ENCODE data around the gene TCEAL9. TPM values are rescaled to one million over a fixed set of nuclear protein-coding genes. Genes with fewer than 3 reads are reported as not detected.

TCEAL9 gene
- total RNA-seq, 1 donor from 2014 or later, result 126 TPM

DNA sequence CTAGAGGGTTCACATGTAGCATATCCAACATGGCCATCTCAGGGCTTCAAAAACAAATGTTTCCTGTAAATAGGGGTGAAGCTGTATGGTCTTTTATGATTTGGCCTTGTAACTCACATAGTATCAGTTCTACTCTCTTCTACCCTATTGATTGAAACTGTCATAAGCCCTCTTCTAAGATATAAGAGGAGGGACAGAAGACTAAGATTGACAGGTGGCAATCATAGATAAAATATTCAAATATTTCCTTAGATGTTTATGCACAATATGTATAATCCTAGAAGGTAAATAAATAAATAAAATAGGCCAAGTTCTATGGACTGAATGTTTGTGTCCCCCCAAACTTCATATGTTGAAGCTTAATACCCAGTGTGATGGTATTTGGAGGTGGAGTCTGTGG is 13.2 kb downstream of the TCEAL9 start:
- H3K27ac Mint-ChIP-seq (ENCODE audit: unreplicated experiment), result no peak overlapping the region
- TF ChIP-seq CTCF (IDR thresholded peaks at IDR 0.05; ENCODE audit: unreplicated experiment), result no peak
- no peak for DNase-seq (ENCODE audit: low spot score)
- no peak overlapping the region for H3K4me3 Mint-ChIP-seq (ENCODE audit: unreplicated experiment)
- no peaks in the 10 kb centered on the region for H3K27me3 Mint-ChIP-seq (ENCODE audit: unreplicated experiment)
- no peaks in the 10 kb centered on the region for H3K9me3 Mint-ChIP-seq (ENCODE audit: unreplicated experiment)
- H3K36me3 Mint-ChIP-seq (ENCODE audit: low read depth, unreplicated experiment), result no peaks in the 10 kb centered on the region
- H3K4me1 Mint-ChIP-seq (ENCODE audit: unreplicated experiment), result peaks cover 8% of the 10 kb centered on the region

DNA sequence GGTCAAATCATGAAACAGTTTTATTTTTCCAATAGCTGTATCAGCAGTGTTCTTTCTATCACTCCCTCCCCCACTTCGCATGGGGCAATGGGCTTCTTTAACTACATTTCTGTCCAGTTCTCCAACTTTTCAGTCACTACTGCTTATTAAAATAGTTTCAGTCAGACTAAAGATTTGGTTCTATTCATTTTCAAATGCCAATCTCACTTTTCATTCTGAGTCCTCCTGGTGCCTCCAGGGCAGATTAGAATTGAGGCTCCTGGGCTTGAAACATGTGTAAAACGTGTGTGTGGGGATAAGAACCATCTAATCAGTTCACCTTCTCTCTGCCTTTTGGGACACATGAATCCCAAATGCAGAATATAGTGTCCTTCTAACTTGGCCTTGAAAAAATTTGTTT is 16.6 kb downstream of the TCEAL9 start:
- H3K4me1 Mint-ChIP-seq (ENCODE audit: unreplicated experiment), result peaks cover 13% of the 10 kb centered on the region
- peaks cover 8% of the 10 kb centered on the region for H3K36me3 Mint-ChIP-seq (ENCODE audit: low read depth, unreplicated experiment)
- no peak for TF ChIP-seq CTCF (IDR thresholded peaks at IDR 0.05; ENCODE audit: unreplicated experiment)
- H3K4me3 Mint-ChIP-seq (ENCODE audit: unreplicated experiment), result no peak overlapping the region
- peaks cover 3% of the 10 kb centered on the region for H3K27me3 Mint-ChIP-seq (ENCODE audit: unreplicated experiment)
- H3K9me3 Mint-ChIP-seq (ENCODE audit: unreplicated experiment), result no peaks in the 10 kb centered on the region
- DNase-seq (ENCODE audit: low spot score), result no peak
- no peak overlapping the region for H3K27ac Mint-ChIP-seq (ENCODE audit: unreplicated experiment)

- H3K27me3 Mint-ChIP-seq (ENCODE audit: unreplicated experiment), result peaks cover 3% of the 10 kb centered on the region
- peaks cover 9% of the 10 kb centered on the region for H3K4me1 Mint-ChIP-seq (ENCODE audit: unreplicated experiment)
- no peak overlapping the region for H3K27ac Mint-ChIP-seq (ENCODE audit: unreplicated experiment)
- peaks cover 8% of the 10 kb centered on the region for H3K36me3 Mint-ChIP-seq (ENCODE audit: low read depth, unreplicated experiment)
- H3K9me3 Mint-ChIP-seq (ENCODE audit: unreplicated experiment), result no peaks in the 10 kb centered on the region
- DNase-seq (ENCODE audit: low spot score), result no peak
- TF ChIP-seq CTCF (IDR thresholded peaks at IDR 0.05; ENCODE audit: unreplicated experiment), result no peak
- H3K4me3 Mint-ChIP-seq (ENCODE audit: unreplicated experiment), result no peak overlapping the region
Observed at GRCh38 chrX:103373581-103373980, 17.3 kb downstream of the TCEAL9 start.

DNA sequence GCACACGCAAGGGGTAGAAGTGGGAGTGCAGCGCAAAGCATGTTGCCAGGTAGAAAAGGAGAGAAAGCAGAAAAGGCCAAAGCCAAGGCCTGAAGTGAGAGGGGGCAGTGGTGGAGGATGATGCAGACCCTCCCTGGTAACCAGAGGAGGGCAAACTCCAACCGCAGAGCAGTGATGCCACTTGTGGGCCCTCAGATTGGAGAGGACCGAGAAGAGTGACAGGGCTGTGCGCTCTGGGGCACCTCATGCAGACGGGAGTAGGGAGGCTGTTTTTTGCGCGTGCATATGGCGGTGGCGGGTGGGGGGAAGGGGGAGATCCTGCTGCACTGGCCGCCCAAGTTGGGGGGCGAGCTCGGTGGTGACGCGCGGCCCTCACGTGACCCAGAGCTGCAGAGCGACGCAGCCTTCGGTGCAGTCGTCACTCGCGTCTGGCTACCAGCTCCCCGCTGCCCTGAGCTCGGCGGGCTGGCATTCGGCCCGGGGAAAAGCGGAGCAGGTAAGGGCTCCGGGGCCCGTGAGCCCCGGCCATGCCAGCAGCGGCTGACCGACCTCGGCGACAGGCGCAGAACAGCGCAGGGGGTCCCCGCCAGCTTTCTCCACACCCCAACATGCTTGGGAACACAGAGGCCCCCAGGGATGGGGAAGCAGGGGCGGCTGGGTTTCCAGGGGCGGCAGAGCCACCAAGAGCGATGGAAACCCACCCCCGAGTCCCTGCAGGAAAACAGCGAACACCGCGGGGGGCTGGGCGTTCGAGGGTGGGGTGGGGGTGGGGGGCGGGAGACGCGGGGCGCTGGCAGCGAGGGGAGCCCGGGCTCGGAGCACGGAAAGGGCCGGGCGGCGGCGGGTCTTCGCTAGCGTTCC is 20.0 kb downstream of the TCEAL9 start, which contains the start of gene BEX3:
TSS of gene BEX3 (plus strand) at position 421 of the 861 bp plus-strand sequence. CDS start 984 bp downstream, outside the sequence.
- H3K27me3 Mint-ChIP-seq (ENCODE audit: unreplicated experiment), result peaks cover 5% of the 10 kb centered on the region

More for the DNA sequence above, 20.0 kb downstream of the TCEAL9 start, which contains the start of gene BEX3:
- peak within 1 kb of the TSS; percentile 91 for H3K4me3 Mint-ChIP-seq (ENCODE audit: unreplicated experiment)
- peak within 1 kb of the TSS; percentile 89 for H3K27ac Mint-ChIP-seq (ENCODE audit: unreplicated experiment)
- peaks cover 5% of the 10 kb centered on the region for H3K4me1 Mint-ChIP-seq (ENCODE audit: unreplicated experiment)
- no peak for TF ChIP-seq CTCF (IDR thresholded peaks at IDR 0.05; ENCODE audit: unreplicated experiment)
- DNase-seq (ENCODE audit: low spot score), result peak; percentile 45
- H3K36me3 Mint-ChIP-seq (ENCODE audit: low read depth, unreplicated experiment), result peaks cover 11% of the 10 kb centered on the region
- no peaks in the 10 kb centered on the region for H3K9me3 Mint-ChIP-seq (ENCODE audit: unreplicated experiment)
